ENCODE data around the gene DEDD. TPM values are rescaled to one million over a fixed set of nuclear protein-coding genes. Genes with fewer than 3 reads are reported as not detected.
A peak's percentile ranks its signal among the peaks of the same experiment; 100 is the strongest.

DEDD gene
- total RNA-seq, 2 experiments from 2014 or later, result 35.5 to 36.6 TPM

- CTCF ChIA-PET, result no interaction called here
- peak overlapping the region; percentile 50 for H3K27ac Mint-ChIP-seq
- no peaks in the 10 kb centered on the region for H3K27me3 Mint-ChIP-seq
- Histone ChIP-seq H3K27me3 (ENCODE audit: control insufficient read depth in 1 of 2, insufficient read depth in 2 of 2, low read length in 2 of 2) (no peaks in the 10 kb centered on the region), H3K36me3 (ENCODE audit: insufficient read depth, low read length) (peaks cover 8% of the 10 kb centered on the region), H3K27ac (ENCODE audit: low read depth in 1 of 2, low read length in 2 of 2) (no peak overlapping the region), H3K4me3 (ENCODE audit: low read length) (no peak overlapping the region), H3K4me1 (ENCODE audit: insufficient read depth, low read length) (peaks cover 43% of the 10 kb centered on the region), H3K9me3 (ENCODE audit: control insufficient read depth in 1 of 2, insufficient read depth in 1 of 2, low read length in 2 of 2) (no peaks in the 10 kb centered on the region)
- DNase-seq (no peak), ATAC-seq (ENCODE audit: poor library complexity) (no peak)
- TF ChIP-seq CTCF (IDR thresholded peaks at IDR 0.05), result no peak
- intact Hi-C loops (cut with DNase I, micrococcal nuclease), result no loop called here
- no peak overlapping the region for H3K4me3 Mint-ChIP-seq
- peaks cover 29% of the 10 kb centered on the region for H3K36me3 Mint-ChIP-seq (ENCODE audit: low read depth)
- peaks cover 72% of the 10 kb centered on the region for H3K4me1 Mint-ChIP-seq (ENCODE audit: low read depth)
- POLR2A ChIA-PET, result no interaction called here
- no peaks in the 10 kb centered on the region for H3K9me3 Mint-ChIP-seq
Measured at GRCh38 chr1:161114556-161114955, 17.9 kb downstream of the DEDD start.

DNA sequence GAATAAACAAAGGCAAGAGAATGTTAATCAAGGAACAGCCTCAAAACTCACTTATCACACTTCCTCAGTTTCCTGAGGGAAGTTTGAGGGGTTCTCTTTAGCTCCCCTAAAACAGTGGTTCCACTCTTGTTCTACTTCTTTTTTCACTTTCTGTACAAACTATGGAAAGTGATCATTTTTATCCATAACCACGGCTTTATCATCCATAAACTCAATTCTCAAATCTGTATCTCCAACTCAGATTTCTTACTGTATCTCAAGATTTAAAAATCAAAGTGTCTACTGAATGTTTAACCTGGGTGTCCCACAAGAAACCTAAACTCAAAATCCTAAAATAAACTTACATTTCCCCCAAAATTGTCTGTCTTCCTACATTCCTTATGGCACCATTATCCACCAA lies 18.6 kb downstream of the DEDD start:
- H3K9me3 Mint-ChIP-seq, result no peaks in the 10 kb centered on the region
- DNase-seq, result no peak
- H3K4me1 Mint-ChIP-seq (ENCODE audit: low read depth), result peaks cover 66% of the 10 kb centered on the region
- Histone ChIP-seq H3K36me3 (ENCODE audit: insufficient read depth, low read length) (peaks cover 9% of the 10 kb centered on the region), H3K27me3 (ENCODE audit: control insufficient read depth in 1 of 2, insufficient read depth in 2 of 2, low read length in 2 of 2) (no peaks in the 10 kb centered on the region), H3K4me1 (ENCODE audit: insufficient read depth, low read length) (peaks cover 37% of the 10 kb centered on the region), H3K9me3 (ENCODE audit: control insufficient read depth in 1 of 2, insufficient read depth in 1 of 2, low read length in 2 of 2) (no peaks in the 10 kb centered on the region), H3K27ac (ENCODE audit: low read depth in 1 of 2, low read length in 2 of 2) (no peak overlapping the region), H3K4me3 (ENCODE audit: low read length) (no peak overlapping the region)
- ATAC-seq (ENCODE audit: poor library complexity), result no peak
- POLR2A ChIA-PET, result no interaction called here
- TF ChIP-seq CTCF (IDR thresholded peaks at IDR 0.05), result no peak
- H3K36me3 Mint-ChIP-seq (ENCODE audit: low read depth), result peaks cover 32% of the 10 kb centered on the region
- no peaks in the 10 kb centered on the region for H3K27me3 Mint-ChIP-seq
- CTCF ChIA-PET, result no interaction called here
- no peak overlapping the region for H3K4me3 Mint-ChIP-seq
- intact Hi-C loops (cut with DNase I, micrococcal nuclease), result no loop called here
- H3K27ac Mint-ChIP-seq, result peak overlapping the region; percentile 50

DNA sequence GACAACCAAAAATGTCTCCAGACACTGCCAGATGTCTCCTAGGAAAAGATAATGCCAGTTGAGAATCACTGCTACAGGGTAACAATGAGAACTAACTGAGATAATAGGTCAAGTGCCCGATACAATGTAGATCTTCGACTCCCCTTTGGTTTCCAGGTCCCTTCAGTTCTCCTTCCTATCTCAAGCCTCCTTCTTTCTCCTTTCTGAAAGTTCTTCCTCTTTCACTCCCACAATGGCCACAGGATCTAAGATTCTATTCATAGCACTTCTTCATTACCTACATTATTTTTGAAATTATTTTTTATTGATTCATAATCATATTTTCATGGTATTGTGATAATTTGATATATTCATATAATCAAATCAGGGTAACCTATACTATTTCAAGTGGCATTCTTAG lies 20.9 kb downstream of the DEDD start:
- intact Hi-C loops (cut with DNase I, micrococcal nuclease), result no loop called here
- no peak overlapping the region for H3K27ac Mint-ChIP-seq
- H3K27ac ChIP-seq (ENCODE audit: low read depth in 1 of 2, low read length in 2 of 2), result no peak overlapping the region

More for the DNA sequence above, 20.9 kb downstream of the DEDD start:
- DNase-seq (no peak), ATAC-seq (ENCODE audit: poor library complexity) (no peak)
- CTCF ChIA-PET, result no interaction called here
- H3K36me3 ChIP-seq (ENCODE audit: insufficient read depth, low read length), result peaks cover 12% of the 10 kb centered on the region
- Mint-ChIP-seq H3K27me3 (no peaks in the 10 kb centered on the region), H3K36me3 (ENCODE audit: low read depth) (peaks cover 22% of the 10 kb centered on the region), H3K9me3 (no peaks in the 10 kb centered on the region), H3K4me3 (no peak overlapping the region), H3K4me1 (ENCODE audit: low read depth) (peaks cover 45% of the 10 kb centered on the region)
- H3K27me3 ChIP-seq (ENCODE audit: control insufficient read depth in 1 of 2, insufficient read depth in 2 of 2, low read length in 2 of 2), result no peaks in the 10 kb centered on the region
- peaks cover 21% of the 10 kb centered on the region for H3K4me1 ChIP-seq (ENCODE audit: insufficient read depth, low read length)
- TF ChIP-seq CTCF (IDR thresholded peaks at IDR 0.05), result no peak
- POLR2A ChIA-PET, result no interaction called here
- H3K4me3 ChIP-seq (ENCODE audit: low read length), result no peak overlapping the region
- H3K9me3 ChIP-seq (ENCODE audit: control insufficient read depth in 1 of 2, insufficient read depth in 1 of 2, low read length in 2 of 2), result no peaks in the 10 kb centered on the region

All from CD4-positive, alpha-beta T cell (primary cell).